NCI-H524 (cell line): ENCODE data around the gene PAM.

Experiments
- DNase-seq, 2 experiments: peaks; one replicate each; lab custom pipeline; 2025; lab: John Stamatoyannopoulos, UW

Gene PAM

GRCh38 chr5:102781359-102781758 lies 26.3 kb downstream of the PAM start:
- DNase-seq, result no peak

- DNase-seq, result no peak
These were observed 26.7 kb downstream of the PAM start for GRCh38 chr5:102781786-102782185.

GRCh38 chr5:102782217-102782872 lies 27.2 kb downstream of the PAM start:
- DNase-seq, result no peak

GRCh38 chr5:102787134-102787533 lies 32.0 kb downstream of the PAM start:
- DNase-seq, result no peak

- DNase-seq, result no peak
These were observed 33.7 kb downstream of the PAM start for GRCh38 chr5:102788788-102789187.

GRCh38 chr5:102789469-102789868 lies 34.4 kb downstream of the PAM start:
- no peak for DNase-seq

GRCh38 chr5:102790748-102791147 lies 35.6 kb downstream of the PAM start:
- DNase-seq, result no peak

- peak in 1 of 2 experiments; percentile 23 for DNase-seq
These were observed 37.6 kb downstream of the PAM start for GRCh38 chr5:102792705-102793104.

- DNase-seq, result no peak
These were observed 38.9 kb downstream of the PAM start for GRCh38 chr5:102794047-102794446.

- DNase-seq, result no peak
These were observed 39.7 kb downstream of the PAM start for GRCh38 chr5:102794677-102795331.

- DNase-seq, result no peak
These were observed 40.4 kb downstream of the PAM start for GRCh38 chr5:102795526-102795925.

- DNase-seq, result no peak
These were observed 40.9 kb downstream of the PAM start for GRCh38 chr5:102796009-102796408.

- DNase-seq, result no peak
These were observed 41.4 kb downstream of the PAM start for GRCh38 chr5:102796498-102796897.

GRCh38 chr5:102797322-102797884 lies 42.3 kb downstream of the PAM start:
- DNase-seq, result no peak

GRCh38 chr5:102798104-102798785 lies 43.1 kb downstream of the PAM start:
- no peak for DNase-seq

GRCh38 chr5:102799017-102799416 lies 43.9 kb downstream of the PAM start:
- DNase-seq, result no peak

GRCh38 chr5:102800427-102800826 lies 45.3 kb downstream of the PAM start:
- DNase-seq, result no peak

- no peak for DNase-seq
These were observed 46.3 kb downstream of the PAM start for GRCh38 chr5:102801371-102801770.

GRCh38 chr5:102802708-102803458 lies 47.8 kb downstream of the PAM start:
- DNase-seq, result no peak

- peak; percentile 9 to 75 for DNase-seq
These were observed 52.9 kb downstream of the PAM start for GRCh38 chr5:102807878-102808502.

GRCh38 chr5:102809033-102809432 lies 53.9 kb downstream of the PAM start:
- peak; percentile 35 to 54 for DNase-seq

- DNase-seq, result peak in 1 of 2 experiments; percentile 47
These were observed 56.9 kb downstream of the PAM start for GRCh38 chr5:102811972-102812371.
